NCI-H1694 treated with DMSO at 0.1 percent for 48 hours (cell line): Measurements from ENCODE around the gene IRS2.

Experiments
- DNase-seq: peaks from one replicate; lab custom pipeline; 2025; lab: John Stamatoyannopoulos, UW

IRS2 gene

GRCh38 chr13:109781384-109782065 lies 4.9 kb downstream of the IRS2 start:
- no peak for DNase-seq

GRCh38 chr13:109780845-109781383 lies 5.5 kb downstream of the IRS2 start:
- no peak for DNase-seq

- no peak for DNase-seq
Measured at GRCh38 chr13:109779876-109780510, 6.4 kb downstream of the IRS2 start.

GRCh38 chr13:109779074-109779473 lies 7.3 kb downstream of the IRS2 start:
- DNase-seq, result no peak

- no peak for DNase-seq
Measured at GRCh38 chr13:109778102-109778542, 8.3 kb downstream of the IRS2 start.

- no peak for DNase-seq
Measured at GRCh38 chr13:109776575-109776974, 9.8 kb downstream of the IRS2 start.

- no peak for DNase-seq
Measured at GRCh38 chr13:109773786-109774185, 12.6 kb downstream of the IRS2 start.

- DNase-seq, result no peak
Measured at GRCh38 chr13:109773276-109773675, 13.1 kb downstream of the IRS2 start.

- DNase-seq, result no peak
Measured at GRCh38 chr13:109771926-109772325, 14.5 kb downstream of the IRS2 start.

- no peak for DNase-seq
Measured at GRCh38 chr13:109770436-109770835, 15.9 kb downstream of the IRS2 start.

- no peak for DNase-seq
Measured at GRCh38 chr13:109769921-109770320, 16.5 kb downstream of the IRS2 start.

- DNase-seq, result no peak
Measured at GRCh38 chr13:109769275-109769674, 17.1 kb downstream of the IRS2 start.

- DNase-seq, result no peak
Measured at GRCh38 chr13:109768616-109769015, 17.8 kb downstream of the IRS2 start.

- no peak for DNase-seq
Measured at GRCh38 chr13:109768176-109768575, 18.2 kb downstream of the IRS2 start.

- DNase-seq, result no peak
Measured at GRCh38 chr13:109767023-109767422, 19.4 kb downstream of the IRS2 start.

GRCh38 chr13:109764470-109765291 lies 21.7 kb downstream of the IRS2 start:
- peak; percentile 85 for DNase-seq

- no peak for DNase-seq
Measured at GRCh38 chr13:109764045-109764444, 22.3 kb downstream of the IRS2 start.

GRCh38 chr13:109762791-109763190 lies 23.6 kb downstream of the IRS2 start:
- DNase-seq, result no peak

- DNase-seq, result no peak
Measured at GRCh38 chr13:109761695-109762094, 24.7 kb downstream of the IRS2 start.

- no peak for DNase-seq
Measured at GRCh38 chr13:109760951-109761350, 25.4 kb downstream of the IRS2 start.

GRCh38 chr13:109760402-109760801 lies 26.0 kb downstream of the IRS2 start:
- no peak for DNase-seq

- no peak for DNase-seq
Measured at GRCh38 chr13:109759609-109760008, 26.8 kb downstream of the IRS2 start.
